ENCODE measurements around the gene BCAP29. TPM values are rescaled to one million over a fixed set of nuclear protein-coding genes. Genes with fewer than 3 reads are reported as not detected.
A peak's percentile ranks its signal among the peaks of the same experiment; 100 is the strongest.

Gene BCAP29
- polyA plus RNA-seq, 1 of the 3 experiments (the other 2 are of a cell fraction), result 29.2 TPM

DNA sequence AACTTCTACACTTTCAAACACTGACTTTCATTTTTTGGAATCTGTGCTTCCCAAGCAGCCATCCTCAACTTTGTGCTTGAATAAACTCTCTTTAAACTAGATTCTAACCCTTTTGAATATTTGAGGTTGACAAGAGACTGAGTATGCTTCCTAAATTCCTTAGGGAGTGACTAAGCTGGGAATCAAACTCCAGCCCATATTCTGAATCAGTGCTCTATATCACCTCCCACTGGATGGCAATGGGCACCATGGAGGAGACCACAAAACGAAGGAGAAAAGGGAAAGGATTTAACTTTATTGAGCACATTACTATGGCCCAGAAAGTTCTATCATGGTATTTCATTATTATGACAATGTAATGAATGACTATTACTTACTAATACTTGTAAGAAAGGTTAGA, 63.4 kb downstream of the BCAP29 start:
- H3K79me2 ChIP-seq (ENCODE audit: insufficient read depth), result no peaks in the 10 kb centered on the region
- TF ChIP-seq JUND (IDR thresholded peaks at IDR 0.05), result peak; percentile 54; the same call in 1 of the 2 replicates
- TF ChIP-seq NRF1 (IDR thresholded peaks at IDR 0.05; ENCODE audit: low read depth, low read length), result no peak
- TF ChIP-seq, protein P1, sequence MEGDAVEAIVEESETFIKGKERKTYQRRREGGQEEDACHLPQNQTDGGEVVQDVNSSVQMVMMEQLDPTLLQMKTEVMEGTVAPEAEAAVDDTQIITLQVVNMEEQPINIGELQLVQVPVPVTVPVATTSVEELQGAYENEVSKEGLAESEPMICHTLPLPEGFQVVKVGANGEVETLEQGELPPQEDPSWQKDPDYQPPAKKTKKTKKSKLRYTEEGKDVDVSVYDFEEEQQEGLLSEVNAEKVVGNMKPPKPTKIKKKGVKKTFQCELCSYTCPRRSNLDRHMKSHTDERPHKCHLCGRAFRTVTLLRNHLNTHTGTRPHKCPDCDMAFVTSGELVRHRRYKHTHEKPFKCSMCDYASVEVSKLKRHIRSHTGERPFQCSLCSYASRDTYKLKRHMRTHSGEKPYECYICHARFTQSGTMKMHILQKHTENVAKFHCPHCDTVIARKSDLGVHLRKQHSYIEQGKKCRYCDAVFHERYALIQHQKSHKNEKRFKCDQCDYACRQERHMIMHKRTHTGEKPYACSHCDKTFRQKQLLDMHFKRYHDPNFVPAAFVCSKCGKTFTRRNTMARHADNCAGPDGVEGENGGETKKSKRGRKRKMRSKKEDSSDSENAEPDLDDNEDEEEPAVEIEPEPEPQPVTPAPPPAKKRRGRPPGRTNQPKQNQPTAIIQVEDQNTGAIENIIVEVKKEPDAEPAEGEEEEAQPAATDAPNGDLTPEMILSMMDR (IDR thresholded peaks at IDR 0.05), result peak; percentile 64
- TF ChIP-seq FOSL2 (IDR thresholded peaks at IDR 0.05; ENCODE audit: borderline replicate concordance, low read depth), result peak; percentile 62
- peak overlapping the region; percentile 45; the same call in 1 of the 2 replicates for H2AFZ ChIP-seq (ENCODE audit: low read depth)
- H3K27ac ChIP-seq (ENCODE audit: low read depth in 2 of 2, low read length in 1 of 2), result peak overlapping the region in 1 of 2 experiments; percentile 32; a peak in 2 of 4 replicates
- no peaks in the 10 kb centered on the region for H3K27me3 ChIP-seq (ENCODE audit: insufficient read depth)
- H3K9me3 ChIP-seq, result no peaks in the 10 kb centered on the region
- H3K36me3 ChIP-seq (replicated peaks in 1 of 2; ENCODE audit: control insufficient read depth in 1 of 2, insufficient read depth in 2 of 2, low read length in 1 of 2), result no peaks in the 10 kb centered on the region
- H3K9me2 ChIP-seq, result no peaks in the 10 kb centered on the region
- ChIA-PET CTCF (no interaction called here), POLR2A (no interaction called here)
- H3K4me2 ChIP-seq, result 0 out of 2 replicates have a peak overlapping the region, but pooled peaks have one; percentile 9
- peaks cover 3 to 13% of the 10 kb centered on the region in 2 experiments; a peak in 2 of 4 replicates for H3K4me1 ChIP-seq (ENCODE audit: control insufficient read depth in 1 of 2, insufficient read depth in 2 of 2, low read depth in 1 of 2, low read length in 1 of 2)
- no peak overlapping the region for H3K9ac ChIP-seq
- peaks cover 4% of the 10 kb centered on the region for H3F3A ChIP-seq (replicated peaks; ENCODE audit: insufficient read depth)
- 30% methylated on average over 1 of the region's 1 CpG for WGBS (ENCODE audit: low lambda C conversion rate)
- H4K20me1 ChIP-seq (ENCODE audit: insufficient read depth), result no peaks in the 10 kb centered on the region
- H3K4me3 ChIP-seq (ENCODE audit: low read depth in 2 of 2, low read length in 1 of 2), result no peak overlapping the region
- DNase-seq, result no peak

DNA sequence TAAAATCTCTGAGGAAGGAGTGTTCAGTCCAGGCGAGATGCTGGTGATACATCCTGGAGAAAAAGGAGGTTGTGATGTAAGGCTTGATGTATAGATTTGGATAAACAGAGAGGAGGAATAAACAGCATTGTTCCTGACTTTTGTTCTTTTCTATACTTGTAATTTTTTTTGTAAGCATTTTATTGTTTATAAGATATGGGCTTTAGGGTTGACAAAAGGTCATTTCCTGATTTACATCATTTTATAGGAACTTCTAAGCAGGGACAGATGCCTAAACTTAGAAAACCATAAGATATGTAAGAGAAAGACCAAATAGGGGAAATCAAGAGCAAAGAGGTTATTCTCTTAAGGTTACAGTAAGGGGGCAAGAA, 63.9 kb downstream of the BCAP29 start:
- no peaks in the 10 kb centered on the region for H4K20me1 ChIP-seq (ENCODE audit: insufficient read depth)
- no peaks in the 10 kb centered on the region for H3K36me3 ChIP-seq (replicated peaks in 1 of 2; ENCODE audit: control insufficient read depth in 1 of 2, insufficient read depth in 2 of 2, low read length in 1 of 2)
- peak overlapping the region; percentile 23; the same call in 1 of the 2 replicates for H2AFZ ChIP-seq (ENCODE audit: low read depth)
- ChIA-PET POLR2A (no interaction called here), CTCF (no interaction called here)
- peaks cover 3 to 13% of the 10 kb centered on the region in 2 experiments; a peak in 2 of 4 replicates for H3K4me1 ChIP-seq (ENCODE audit: control insufficient read depth in 1 of 2, insufficient read depth in 2 of 2, low read depth in 1 of 2, low read length in 1 of 2)
- no peaks in the 10 kb centered on the region for H3K9me3 ChIP-seq
- no peaks in the 10 kb centered on the region for H3K27me3 ChIP-seq (ENCODE audit: insufficient read depth)
- no peak overlapping the region for H3K4me2 ChIP-seq
- no peak for DNase-seq
- no peak overlapping the region for H3K4me3 ChIP-seq (ENCODE audit: low read depth in 2 of 2, low read length in 1 of 2)
- TF ChIP-seq TEAD4 (IDR thresholded peaks at IDR 0.05; ENCODE audit: borderline replicate concordance, insufficient read depth), result no peak
- TF ChIP-seq MEF2A (IDR thresholded peaks at IDR 0.05; ENCODE audit: borderline replicate concordance, low read depth), result no peak
- no peak for TF ChIP-seq TAF1 (IDR thresholded peaks at IDR 0.05; ENCODE audit: borderline replicate concordance, low read depth, low read length)
- TF ChIP-seq FOSL2 (IDR thresholded peaks at IDR 0.05; ENCODE audit: borderline replicate concordance, low read depth), result no peak
- TF ChIP-seq EP300 (IDR thresholded peaks at IDR 0.05; ENCODE audit: borderline replicate concordance in 1 of 2, low read depth in 1 of 2, low read length in 1 of 2), result no peak
- WGBS (ENCODE audit: low lambda C conversion rate), result 90% methylated on average over 1 of the region's 1 CpG
- H3F3A ChIP-seq (replicated peaks; ENCODE audit: insufficient read depth), result peaks cover 4% of the 10 kb centered on the region
- H3K9me2 ChIP-seq, result no peaks in the 10 kb centered on the region
- no peak overlapping the region for H3K9ac ChIP-seq
- H3K79me2 ChIP-seq (ENCODE audit: insufficient read depth), result no peaks in the 10 kb centered on the region
- 0 out of 4 replicates have a peak overlapping the region, but pooled peaks of 1 of the 2 experiments have one; percentile 32 for H3K27ac ChIP-seq (ENCODE audit: low read depth in 2 of 2, low read length in 1 of 2)

DNA sequence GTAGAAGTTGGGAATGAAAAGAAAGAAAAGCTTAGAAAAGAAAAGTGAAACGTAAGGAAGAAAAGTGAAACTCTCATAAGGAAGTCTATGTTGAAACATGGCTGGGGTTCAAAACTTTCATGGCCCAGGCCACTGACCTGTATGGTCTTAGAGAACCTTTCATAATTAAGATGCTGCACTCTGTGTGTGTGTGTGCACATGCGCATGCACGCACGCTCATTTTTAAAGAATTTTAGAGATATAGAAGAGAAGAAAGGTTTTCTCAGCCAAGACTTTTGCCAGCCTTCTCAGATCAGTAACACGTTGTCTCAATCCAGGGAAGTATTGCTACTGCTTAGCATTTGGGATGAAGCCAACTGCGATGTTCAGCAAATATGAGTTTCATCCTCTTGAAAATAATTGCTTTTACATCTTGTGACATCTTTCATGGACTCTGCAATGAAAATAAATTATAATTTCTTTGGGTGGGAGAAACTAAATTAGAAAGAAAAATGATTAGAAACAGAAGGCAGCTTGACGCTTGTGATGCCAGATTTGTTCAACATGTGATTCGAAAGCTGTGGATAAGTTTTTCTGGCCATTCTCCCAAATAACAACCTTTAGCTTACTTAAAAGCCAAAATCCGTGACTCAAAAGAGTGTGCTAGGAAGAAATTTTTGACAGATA, 64.4 kb downstream of the BCAP29 start:
- CTCF ChIA-PET, result interaction anchor here (1.5 kb wide), 1 partner anchor 12 kb away, joined by 7 read pairs; no protein-coding TSS in a partner anchor
- Histone ChIP-seq H3K27me3 (ENCODE audit: insufficient read depth) (no peaks in the 10 kb centered on the region), H3K9me3 (no peaks in the 10 kb centered on the region), H4K20me1 (ENCODE audit: insufficient read depth) (no peaks in the 10 kb centered on the region), H3K36me3 (replicated peaks in 1 of 2; ENCODE audit: control insufficient read depth in 1 of 2, insufficient read depth in 2 of 2, low read length in 1 of 2) (no peaks in the 10 kb centered on the region), H3K9ac (no peak overlapping the region), H3K4me2 (no peak overlapping the region), H3K79me2 (ENCODE audit: insufficient read depth) (no peaks in the 10 kb centered on the region), H3K4me1 (ENCODE audit: control insufficient read depth in 1 of 2, insufficient read depth in 2 of 2, low read depth in 1 of 2, low read length in 1 of 2) (peaks cover 3 to 13% of the 10 kb centered on the region in 2 experiments; a peak in 2 of 4 replicates), H3K27ac (ENCODE audit: low read depth in 2 of 2, low read length in 1 of 2) (no peak overlapping the region), H3F3A (replicated peaks; ENCODE audit: insufficient read depth) (peaks cover 4% of the 10 kb centered on the region), H3K4me3 (ENCODE audit: low read depth in 2 of 2, low read length in 1 of 2) (no peak overlapping the region), H2AFZ (ENCODE audit: low read depth) (peak overlapping the region; percentile 23; the same call in 1 of the 2 replicates), H3K9me2 (no peaks in the 10 kb centered on the region)
- 78% methylated on average over 9 of the region's 9 CpGs for WGBS (ENCODE audit: low lambda C conversion rate)
- POLR2A ChIA-PET, result no interaction called here
- no peak for DNase-seq
- TF ChIP-seq, protein P2, sequence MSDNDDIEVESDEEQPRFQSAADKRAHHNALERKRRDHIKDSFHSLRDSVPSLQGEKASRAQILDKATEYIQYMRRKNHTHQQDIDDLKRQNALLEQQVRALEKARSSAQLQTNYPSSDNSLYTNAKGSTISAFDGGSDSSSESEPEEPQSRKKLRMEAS (IDR thresholded peaks at IDR 0.05; ENCODE audit: low read depth), result no peak
- TF ChIP-seq EP300 (IDR thresholded peaks at IDR 0.05; ENCODE audit: borderline replicate concordance in 1 of 2, low read depth in 1 of 2, low read length in 1 of 2) (no peak), NFIC (IDR thresholded peaks at IDR 0.05; ENCODE audit: borderline replicate concordance) (no peak), TEAD4 (IDR thresholded peaks at IDR 0.05; ENCODE audit: borderline replicate concordance, insufficient read depth) (no peak), FOXJ3 (CRISPR knock-in tag; IDR thresholded peaks at IDR 0.05) (no peak), MEF2A (IDR thresholded peaks at IDR 0.05; ENCODE audit: borderline replicate concordance, low read depth) (no peak), NRF1 (IDR thresholded peaks at IDR 0.05; ENCODE audit: low read depth, low read length) (no peak), SIN3A (IDR thresholded peaks at IDR 0.05; ENCODE audit: borderline replicate concordance, low read depth, low read length) (no peak), EZH2phosphoT487 (IDR thresholded peaks at IDR 0.05; ENCODE audit: borderline replicate concordance, low read depth) (no peak)
- TF ChIP-seq, protein P1 (IDR thresholded peaks at IDR 0.05), result no peak
